Right lobe of liver (tissue), 6 donors: ENCODE results near the gene ST6GALNAC6. TPM values are rescaled to one million over a fixed set of nuclear protein-coding genes. Genes with fewer than 3 reads are reported as not detected.

Experiments used
- ATAC-seq, 4 donors: fragments of 200-7000 bp; cut with Tn5 transposase; one replicate each; pipeline ENCODE4 v1.9.1; 2020; ENCODE audit warnings: mild to moderate bottlenecking in 4 of 4, moderate library complexity in 4 of 4
- DNase-seq, 3 donors: peaks; one replicate each; pipeline ENCODE4 v3.0.0-alpha.2; 2020
- H3K27ac ChIP-seq, 3 donors: fragments of 200-600 bp; one replicate each; pipeline ENCODE4 v1.8.0; 2022
- H3K27me3 ChIP-seq, 2 donors: fragments of 200-600 bp; one replicate each; pipeline ENCODE4 v1.8.0; 2022
- H3K36me3 ChIP-seq, 4 donors: fragments of 200-600 bp; sonication (generic) in 1 of 4; one replicate each; pipeline versions ENCODE4 v1.5.1 to v1.8.0; 2017 to 2022; ENCODE audit warnings: control low read depth in 1 of 4
- H3K4me1 ChIP-seq, 4 donors: fragments of 200-600 bp; sonication (generic) in 1 of 4; one replicate each; pipeline versions ENCODE4 v1.5.1 to v1.8.0; 2017 to 2022; ENCODE audit warnings: control low read depth in 1 of 4
- H3K4me3 ChIP-seq, 3 donors: fragments of 200-600 bp; one replicate each; pipeline ENCODE4 v1.8.0; 2022
- H3K9me3 ChIP-seq, 4 donors: fragments of 200-600 bp; sonication (generic) in 1 of 4; one replicate each; pipeline versions ENCODE4 v1.5.1 to v1.8.0; 2017 to 2022; ENCODE audit warnings: control low read depth in 1 of 4
- POLR2A ChIP-seq: fragments of 450-650 bp; IDR thresholded peaks from one replicate; pipeline ENCODE4 v1.6.1; 2017; ENCODE audit warnings: antibody characterized with exemption, mild to moderate bottlenecking
- WGBS: methylation state at CpG from one replicate; pipeline ENCODE4 v1.1.6; 2018; ENCODE audit warnings: low coverage, low lambda C conversion rate; ENCODE audit not compliant: insufficient coverage; ENCODE audit errors: missing lambda C conversion rate; 5-methylcytosine and 5-hydroxymethylcytosine counted together
- intact Hi-C, 2 donors: fragments of 100-400 bp; cut with DNase I; formaldehyde crosslinking; loops; one replicate each; pipeline versions ENCODE4 v1.11.2 to v1.14.1; 2022
- total RNA-seq, 6 experiments: library from RNA; depleted of rRNA in 2 of 6; stranded (reverse); fragments of >200 nt in 2 of 6; fragmentation: NEBNext Ultra II Directional in 3 of 6; extraction: Animal tissue kit (Norgen Biotek cat#: 25700) in 3 of 6; gene quantifications; one replicate each; pipeline versions ENCODE4 v1.1.0 to v1.2.4, GENCODE V29; 2016 to 2023
- TF ChIP-seq, protein P1 (sequence below), 4 donors: fragments of 200-600 bp in 3 of 4; fragments of 450-650 bp in 1 of 4; IDR thresholded peaks; one replicate each; pipeline versions ENCODE4 v1.5.1 to v1.8.0; 2016 to 2022; ENCODE audit warnings: antibody characterized with exemption in 4 of 4, mild to moderate bottlenecking in 2 of 4
- donor health status: DM: no; HTN: yes; CAD: no.
- donor health status: DM: no; HTN: no; CAD: no.
- donor health status: DM: no; HTN: no; CAD: no.
- donor health status: DM: no; HTN: yes; CAD: no.
- donor health status: DM: no; HTN: yes; CAD: no.

ST6GALNAC6 gene
- total RNA-seq, 6 experiments from 2014 or later = 22.5 to 40.3 (median 29.8) TPM

- H3K9me3 ChIP-seq = no peaks in the 10 kb centered on the region
- H3K4me3 ChIP-seq = no peak overlapping the region
- 85% methylated on average over 6 of the region's 8 CpGs for WGBS
- TF ChIP-seq POLR2A = no peak
- TF ChIP-seq, protein P1, sequence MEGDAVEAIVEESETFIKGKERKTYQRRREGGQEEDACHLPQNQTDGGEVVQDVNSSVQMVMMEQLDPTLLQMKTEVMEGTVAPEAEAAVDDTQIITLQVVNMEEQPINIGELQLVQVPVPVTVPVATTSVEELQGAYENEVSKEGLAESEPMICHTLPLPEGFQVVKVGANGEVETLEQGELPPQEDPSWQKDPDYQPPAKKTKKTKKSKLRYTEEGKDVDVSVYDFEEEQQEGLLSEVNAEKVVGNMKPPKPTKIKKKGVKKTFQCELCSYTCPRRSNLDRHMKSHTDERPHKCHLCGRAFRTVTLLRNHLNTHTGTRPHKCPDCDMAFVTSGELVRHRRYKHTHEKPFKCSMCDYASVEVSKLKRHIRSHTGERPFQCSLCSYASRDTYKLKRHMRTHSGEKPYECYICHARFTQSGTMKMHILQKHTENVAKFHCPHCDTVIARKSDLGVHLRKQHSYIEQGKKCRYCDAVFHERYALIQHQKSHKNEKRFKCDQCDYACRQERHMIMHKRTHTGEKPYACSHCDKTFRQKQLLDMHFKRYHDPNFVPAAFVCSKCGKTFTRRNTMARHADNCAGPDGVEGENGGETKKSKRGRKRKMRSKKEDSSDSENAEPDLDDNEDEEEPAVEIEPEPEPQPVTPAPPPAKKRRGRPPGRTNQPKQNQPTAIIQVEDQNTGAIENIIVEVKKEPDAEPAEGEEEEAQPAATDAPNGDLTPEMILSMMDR (IDR thresholded peaks at IDR 0.05) = no peak
- no peaks in the 10 kb centered on the region for H3K27me3 ChIP-seq
- no peak for ATAC-seq
- H3K27ac ChIP-seq = no peak overlapping the region
- no peak for DNase-seq
- peaks cover 0 to 23% (median 12%) of the 10 kb centered on the region in 4 donors for H3K4me1 ChIP-seq
- intact Hi-C loops = no loop called here
- peaks cover 0 to 48% (median 29%) of the 10 kb centered on the region in 4 donors for H3K36me3 ChIP-seq
Measured at GRCh38 chr9:127895811-127896210, 3.6 kb downstream of the ST6GALNAC6 start.

- intact Hi-C loops = no loop called here
- no peak overlapping the region for H3K4me3 ChIP-seq
- 100% methylated on average over 3 of the region's 4 CpGs for WGBS
- H3K9me3 ChIP-seq = no peaks in the 10 kb centered on the region
- TF ChIP-seq POLR2A = no peak
- TF ChIP-seq, protein P1 (IDR thresholded peaks at IDR 0.05) = no peak
- peaks cover 0 to 61% (median 38%) of the 10 kb centered on the region in 4 donors for H3K36me3 ChIP-seq
- peaks cover 0 to 21% (median 9%) of the 10 kb centered on the region in 4 donors for H3K4me1 ChIP-seq
- DNase-seq (no peak), ATAC-seq (no peak)
- H3K27ac ChIP-seq = no peak overlapping the region
- no peaks in the 10 kb centered on the region for H3K27me3 ChIP-seq
Measured at GRCh38 chr9:127893392-127893791, 6.0 kb downstream of the ST6GALNAC6 start.

GRCh38 chr9:127892831-127893230, 6.6 kb downstream of the ST6GALNAC6 start:
- no peak for ATAC-seq
- 92% methylated on average over 6 of the region's 6 CpGs for WGBS
- intact Hi-C loops = no loop called here
- TF ChIP-seq, protein P1 (IDR thresholded peaks at IDR 0.05) = no peak
- TF ChIP-seq POLR2A = no peak
- Histone ChIP-seq H3K27me3 (no peaks in the 10 kb centered on the region), H3K4me3 (no peak overlapping the region), H3K9me3 (no peaks in the 10 kb centered on the region), H3K27ac (no peak overlapping the region), H3K36me3 (peaks cover 0 to 65% (median 40%) of the 10 kb centered on the region in 4 donors), H3K4me1 (peaks cover 0 to 17% (median 7%) of the 10 kb centered on the region in 4 donors)
- DNase-seq = no peak

GRCh38 chr9:127890053-127890452, 9.3 kb downstream of the ST6GALNAC6 start:
- H3K4me3 ChIP-seq = no peak overlapping the region
- intact Hi-C loops = no loop called here
- DNase-seq (no peak), ATAC-seq (no peak)
- 97% methylated on average over 3 of the region's 3 CpGs for WGBS
- no peaks in the 10 kb centered on the region for H3K4me1 ChIP-seq
- no peaks in the 10 kb centered on the region for H3K27me3 ChIP-seq
- H3K9me3 ChIP-seq = no peaks in the 10 kb centered on the region
- peaks cover 6 to 75% (median 45%) of the 10 kb centered on the region in 4 donors for H3K36me3 ChIP-seq
- H3K27ac ChIP-seq = no peak overlapping the region
- no peak for TF ChIP-seq POLR2A
- TF ChIP-seq, protein P1 (IDR thresholded peaks at IDR 0.05) = no peak

DNA sequence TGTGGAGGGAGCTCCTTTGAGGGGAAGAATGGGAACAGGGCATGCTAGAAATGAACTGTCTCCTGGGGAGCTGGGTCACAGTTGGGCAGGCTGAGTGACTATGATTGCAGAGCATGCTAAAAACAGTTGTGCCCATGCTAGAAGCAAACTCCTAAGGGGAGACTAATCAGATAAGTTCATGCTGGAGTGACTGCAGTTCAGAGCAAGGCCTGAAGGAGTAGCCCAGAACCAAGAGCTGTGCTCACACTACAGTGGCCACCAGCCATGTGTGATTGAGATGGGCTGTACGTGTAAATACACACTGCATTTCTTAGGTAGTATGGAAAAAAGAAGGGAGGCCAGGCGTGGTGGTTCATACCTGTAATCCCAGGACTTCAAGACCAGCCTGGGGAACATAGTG, 11.6 kb downstream of the ST6GALNAC6 start:
- Histone ChIP-seq H3K9me3 (no peaks in the 10 kb centered on the region), H3K36me3 (peaks cover 6 to 57% (median 26%) of the 10 kb centered on the region in 4 donors), H3K27me3 (no peaks in the 10 kb centered on the region), H3K4me3 (no peak overlapping the region), H3K27ac (no peak overlapping the region), H3K4me1 (no peaks in the 10 kb centered on the region)
- no peak for DNase-seq
- TF ChIP-seq, protein P1 (IDR thresholded peaks at IDR 0.05) = no peak
- no peak for TF ChIP-seq POLR2A
- WGBS = 93% methylated on average over 2 of the region's 2 CpGs
- no peak for ATAC-seq
- intact Hi-C loops = no loop called here
